H1 (cell line): ENCODE measurements around the gene OR5AP2. TPM values are rescaled to one million over a fixed set of nuclear protein-coding genes. Genes with fewer than 3 reads are reported as not detected.

Experiments
- CTCF ChIA-PET: fragments of 300-600 bp; sonication (Branson Sonifier 250); formaldehyde crosslinking; loops from one replicate; lab custom pipeline; 2021; ENCODE audit not compliant: partially characterized antibody; lab: Charles Lee
- POLR2A ChIA-PET: fragments of 300-600 bp; sonication (Branson Sonifier 250); formaldehyde crosslinking; loops from one replicate; lab custom pipeline; 2021; ENCODE audit warnings: inconsistent platforms; ENCODE audit not compliant: partially characterized antibody; lab: Charles Lee
- DNase-seq, 2 experiments: peaks; one replicate each; pipeline versions ENCODE4 v3.0.0 to v3.0.0-alpha.2; 2010 to 2022; ENCODE audit warnings: low spot score in 2 of 2, low read depth in 1 of 2, mixed read lengths in 1 of 2
- FAIRE-seq: peaks from 2 replicates; lab custom pipeline; 2011; peaks lifted over from hg19 to GRCh38; lab: Jason Lieb, UNC
- H2AFZ ChIP-seq: 2 replicates; pipeline ENCODE4 v1.8.1; 2012; ENCODE audit warnings: low read length, inconsistent platforms
- H2AK5ac ChIP-seq: 2 replicates; pipeline ENCODE4 v1.6.1; 2013; ENCODE audit warnings: low read depth, low read length
- H2BK120ac ChIP-seq: replicated peaks from 2 replicates; pipeline ENCODE3; 2013; ENCODE audit warnings: low read depth, low read length, inconsistent platforms
- H2BK12ac ChIP-seq: 2 replicates; pipeline ENCODE4 v1.6.1; 2013; ENCODE audit warnings: low read depth, low read length
- H2BK15ac ChIP-seq: 2 replicates; pipeline ENCODE4 v1.6.1; 2013; ENCODE audit warnings: low read length
- H2BK20ac ChIP-seq: 2 replicates; pipeline ENCODE4 v1.6.1; 2013; ENCODE audit warnings: low read length
- H2BK5ac ChIP-seq: 2 replicates; pipeline ENCODE4 v1.6.1; 2013; ENCODE audit warnings: low read depth, low read length
- H3K14ac ChIP-seq: 2 replicates; pipeline ENCODE4 v1.6.1; 2013; ENCODE audit warnings: inconsistent platforms; ENCODE audit not compliant: insufficient read length
- H3K18ac ChIP-seq: 2 replicates; pipeline ENCODE4 v1.6.1; 2013; ENCODE audit warnings: low read length; ENCODE audit errors: extremely low read depth
- H3K23ac ChIP-seq: 2 replicates; pipeline ENCODE4 v1.6.1; 2013; ENCODE audit warnings: inconsistent platforms; ENCODE audit not compliant: insufficient read length
- H3K23me2 ChIP-seq: 2 replicates; pipeline ENCODE4 v1.6.1; 2013; ENCODE audit warnings: low read depth, low read length
- H3K27ac ChIP-seq: 2 replicates; pipeline ENCODE4 v1.6.1; 2011; ENCODE audit warnings: low read depth, low read length, inconsistent platforms
- H3K27me3 ChIP-seq, 4 experiments: replicated peaks in 1 of 4; 1 replicate in 1 of 4; 2 replicates in 3 of 4; pipeline versions ENCODE4 v1.6.1 to v1.8.1; 2011 to 2013; ENCODE audit warnings: low read length in 3 of 4, mild to moderate bottlenecking in 3 of 4, inconsistent platforms in 2 of 4, mixed read lengths in 2 of 4, moderate library complexity in 1 of 4; ENCODE audit not compliant: control insufficient read depth in 3 of 4, insufficient read depth in 3 of 4; ENCODE audit errors: extremely low read depth in 1 of 4
- H3K36me3 ChIP-seq, 4 experiments: 2 replicates each; pipeline versions ENCODE4 v1.6.1 to v1.8.1; 2011 to 2013; ENCODE audit warnings: mild to moderate bottlenecking in 4 of 4, low read length in 3 of 4, moderate library complexity in 2 of 4, control low read depth in 1 of 4, inconsistent platforms in 1 of 4; ENCODE audit not compliant: insufficient read depth in 4 of 4, control insufficient read depth in 2 of 4
- H3K4ac ChIP-seq: replicated peaks from 2 replicates; pipeline ENCODE3; 2013; ENCODE audit warnings: low read length, low read depth, mixed read lengths, inconsistent platforms; ENCODE audit not compliant: insufficient read length
- H3K4me1 ChIP-seq, 4 experiments: replicated peaks in 1 of 4; 1 replicate in 1 of 4; 2 replicates in 3 of 4; pipeline versions ENCODE4 v1.6.1 to v1.8.1; 2011 to 2013; ENCODE audit warnings: low read length in 3 of 4, inconsistent platforms in 2 of 4, mixed read lengths in 1 of 4; ENCODE audit not compliant: insufficient read depth in 4 of 4, control insufficient read depth in 3 of 4
- H3K4me2 ChIP-seq, 2 experiments: 2 replicates each; pipeline versions ENCODE4 v1.6.1 to v1.8.1; 2011 to 2013; ENCODE audit warnings: low read depth in 2 of 2, low read length in 2 of 2, control low read depth in 1 of 2, inconsistent platforms in 1 of 2, mild to moderate bottlenecking in 1 of 2; ENCODE audit not compliant: insufficient read depth in 1 of 2
- H3K4me3 ChIP-seq, 4 experiments: fragments of 200-600, 300-600 bp in 1 of 4; sonication (generic), shearing (Covaris generic), sonication (Bioruptor Twin) in 1 of 4; 2 replicates each; pipeline versions ENCODE4 v1.5.1 to v1.8.1; 2011 to 2016; ENCODE audit warnings: low read length in 4 of 4, low read depth in 3 of 4, control low read depth in 2 of 4, inconsistent platforms in 2 of 4, mild to moderate bottlenecking in 2 of 4, mixed read lengths in 1 of 4, moderate library complexity in 1 of 4; ENCODE audit not compliant: insufficient read depth in 2 of 4; ENCODE audit errors: extremely low read depth in 1 of 4
- H3K56ac ChIP-seq: replicated peaks from 2 replicates; pipeline ENCODE3; 2013; ENCODE audit warnings: low read depth, mild to moderate bottlenecking, mixed read lengths, low read length, inconsistent platforms; ENCODE audit not compliant: insufficient read length
- H3K79me1 ChIP-seq: 2 replicates; pipeline ENCODE4 v1.6.1; 2013; ENCODE audit warnings: low read depth, low read length, control low read depth
- H3K79me2 ChIP-seq, 2 experiments: 2 replicates each; pipeline versions ENCODE4 v1.6.1 to v1.8.1; 2012 to 2013; ENCODE audit warnings: low read length in 2 of 2, mild to moderate bottlenecking in 2 of 2, inconsistent platforms in 1 of 2; ENCODE audit not compliant: insufficient read depth in 2 of 2, control insufficient read depth in 1 of 2
- H3K9ac ChIP-seq, 4 experiments: replicated peaks in 1 of 4; 1 replicate in 1 of 4; 2 replicates in 3 of 4; pipeline versions ENCODE4 v1.6.1 to v1.8.1; 2011 to 2013; ENCODE audit warnings: low read depth in 3 of 4, low read length in 3 of 4, control low read depth in 2 of 4, mild to moderate bottlenecking in 2 of 4, moderate library complexity in 2 of 4, inconsistent platforms in 1 of 4; ENCODE audit errors: extremely low read depth in 1 of 4
- H3K9me3 ChIP-seq, 2 experiments: 2 replicates each; pipeline versions ENCODE4 v1.6.1 to v1.8.1; 2012 to 2013; ENCODE audit warnings: mild to moderate bottlenecking in 2 of 2, moderate library complexity in 2 of 2, control low read depth in 1 of 2, inconsistent platforms in 1 of 2, low read depth in 1 of 2, low read length in 1 of 2, mixed read lengths in 1 of 2; ENCODE audit not compliant: insufficient read depth in 2 of 2
- H4K20me1 ChIP-seq, 2 experiments: replicated peaks in 1 of 2; 2 replicates each; pipeline versions ENCODE3 to v1.8.1; 2011 to 2013; ENCODE audit warnings: inconsistent platforms in 2 of 2, low read length in 2 of 2, mild to moderate bottlenecking in 1 of 2; ENCODE audit not compliant: insufficient read depth in 2 of 2, control insufficient read depth in 1 of 2
- H4K5ac ChIP-seq: 2 replicates; pipeline ENCODE4 v1.6.1; 2013; ENCODE audit warnings: low read length, low read depth, mixed read lengths, inconsistent platforms; ENCODE audit not compliant: insufficient read length
- H4K8ac ChIP-seq: 2 replicates; pipeline ENCODE4 v1.8.0; 2013; ENCODE audit warnings: mild to moderate bottlenecking, moderate library complexity, low read length, inconsistent platforms; ENCODE audit not compliant: insufficient read depth; ENCODE audit errors: extremely low read depth
- H4K91ac ChIP-seq: replicated peaks from 2 replicates; pipeline ENCODE3; 2013; ENCODE audit warnings: low read length, mixed read lengths, inconsistent platforms; ENCODE audit not compliant: insufficient read length
- CHD2 ChIP-seq: IDR thresholded peaks from 2 replicates; pipeline ENCODE4 v1.6.1; 2012; ENCODE audit warnings: low read length, improper control_type of control experiment
- EP300 ChIP-seq, 2 experiments: IDR thresholded peaks; 1 replicate in 1 of 2; 2 replicates in 1 of 2; pipeline ENCODE4 v1.6.1; 2011 to 2012; ENCODE audit warnings: low read depth in 2 of 2, low read length in 2 of 2, mild to moderate bottlenecking in 2 of 2, borderline replicate concordance in 1 of 2, inconsistent platforms in 1 of 2, moderate library complexity in 1 of 2
- JUN ChIP-seq: IDR thresholded peaks from 2 replicates; pipeline ENCODE4 v1.6.1; 2011; ENCODE audit warnings: low read depth, mild to moderate bottlenecking, improper control_type of control experiment, low read length
- KDM4A ChIP-seq: IDR thresholded peaks from one replicate; pipeline ENCODE4 v1.7.1; 2012; ENCODE audit warnings: low read depth, mild to moderate bottlenecking, moderate library complexity, low read length, inconsistent platforms; ENCODE audit not compliant: severe bottlenecking
- SAP30 ChIP-seq: fragments of 300-600 bp; sonication (generic); IDR thresholded peaks from 2 replicates; pipeline ENCODE4 v1.7.1; 2012; ENCODE audit warnings: low read length, moderate library complexity, mild to moderate bottlenecking, inconsistent platforms; ENCODE audit not compliant: insufficient read depth, insufficient replicate concordance
- SIX5 ChIP-seq: IDR thresholded peaks from 2 replicates; pipeline ENCODE4 v1.6.1; 2011; ENCODE audit warnings: mild to moderate bottlenecking, low read depth, low read length
- WGBS, 2 experiments: shearing (Covaris generic) in 1 of 2; methylation state at CpG; one replicate each; pipeline versions ENCODE4 v1.1.6 to v1.1.7; 2013 to 2015; ENCODE audit warnings: low lambda C conversion rate in 2 of 2, mixed read lengths in 2 of 2, inconsistent platforms in 1 of 2, low coverage in 1 of 2, missing lambda C conversion rate in 1 of 2; ENCODE audit not compliant: insufficient replicate concordance in 2 of 2, insufficient coverage in 1 of 2, insufficient read length in 1 of 2; ENCODE audit errors: extremely low coverage in 1 of 2, missing lambda C conversion rate in 1 of 2; 5-methylcytosine and 5-hydroxymethylcytosine counted together
- polyA plus RNA-seq, 7 experiments: library from polyadenylated mRNA; depleted of rRNA in 3 of 7; stranded (reverse) in 5 of 7; unstranded in 2 of 7; fragments of >200 nt in 5 of 7; fragments of 200-250 nt in 2 of 7; gene quantifications; 1 replicate in 5 of 7; 2 replicates in 1 of 7; 4 replicates in 1 of 7; pipeline versions ENCODE4 v1.2.1 to v1.2.3, GENCODE V29; 2011 to 2013; ENCODE audit warnings: missing spikeins in 2 of 7, mixed read lengths in 2 of 7
- total RNA-seq: library from RNA; stranded (reverse); fragmentation: NEBNext Ultra II Directional; extraction: Animal tissue kit (Norgen Biotek cat#: 25700); gene quantifications from 2 replicates; pipeline ENCODE4 v1.2.1, GENCODE V29; 2021
- TF ChIP-seq, protein P1 (sequence below): IDR thresholded peaks from 2 replicates; pipeline ENCODE4 v1.6.1; 2011; ENCODE audit warnings: low read depth, mild to moderate bottlenecking, low read length; ENCODE audit not compliant: insufficient read depth

Gene OR5AP2
- total and polyA plus RNA-seq, 2 of the 8 experiments (the other 6 are each of a cell fraction or from before 2014, with no cell fraction given), result not detected

DNA sequence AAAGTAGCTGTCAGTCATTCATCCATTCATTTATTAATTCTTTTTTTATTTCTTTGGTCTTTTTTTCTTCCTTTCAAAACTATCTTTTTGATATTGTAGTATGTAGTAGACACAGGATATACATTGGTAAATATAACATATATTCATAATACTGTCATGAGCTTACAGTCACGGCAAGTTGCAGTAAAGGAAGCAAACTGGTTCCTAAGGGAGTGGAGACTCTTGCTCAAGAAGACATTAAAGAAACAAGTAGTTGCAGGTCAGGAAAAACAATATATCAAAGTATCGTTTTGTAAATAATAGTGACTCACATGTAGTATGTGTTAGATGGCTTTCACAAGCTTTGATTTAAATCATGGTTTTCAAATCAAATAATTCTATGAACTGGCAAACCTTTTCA lies 28.7 kb upstream of the OR5AP2 start:
- H3K36me3 ChIP-seq, result no peaks in the 10 kb centered on the region
- H3K4me1 ChIP-seq, result no peaks in the 10 kb centered on the region
- no peak overlapping the region for H4K5ac ChIP-seq
- H2BK120ac ChIP-seq, result no peak overlapping the region
- H3K56ac ChIP-seq, result no peak overlapping the region
- no peak overlapping the region for H4K91ac ChIP-seq
- WGBS, 2 experiments, result 92% methylated on average over 2 of the region's 2 CpGs; no CpG with 5 or more reads in 1 of the 2 experiments
- no peak overlapping the region for H2BK5ac ChIP-seq
- no peak overlapping the region for H2BK12ac ChIP-seq
- H3K23me2 ChIP-seq, result no peaks in the 10 kb centered on the region
- H3K4ac ChIP-seq, result no peak overlapping the region
- H3K23ac ChIP-seq, result no peak overlapping the region
- TF ChIP-seq CHD2, result no peak
- TF ChIP-seq SIX5, result no peak
- TF ChIP-seq JUN, result no peak
- TF ChIP-seq KDM4A, result no peak
- TF ChIP-seq, protein P1, sequence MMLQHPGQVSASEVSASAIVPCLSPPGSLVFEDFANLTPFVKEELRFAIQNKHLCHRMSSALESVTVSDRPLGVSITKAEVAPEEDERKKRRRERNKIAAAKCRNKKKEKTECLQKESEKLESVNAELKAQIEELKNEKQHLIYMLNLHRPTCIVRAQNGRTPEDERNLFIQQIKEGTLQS, result no peak
- TF ChIP-seq SAP30, result no peak
- no peak for TF ChIP-seq EP300 (IDR thresholded peaks at IDR 0.05; ENCODE audit: borderline replicate concordance in 1 of 2, low read depth in 2 of 2, low read length in 2 of 2)
- H3K9me3 ChIP-seq, result no peaks in the 10 kb centered on the region
- no peak overlapping the region for H2AFZ ChIP-seq
- no peak overlapping the region for H2BK15ac ChIP-seq
- FAIRE-seq, result no peak
- H2BK20ac ChIP-seq, result no peak overlapping the region
- CTCF ChIA-PET, result interaction anchor here (1.1 kb wide), 1 partner anchor 9 kb away, joined by 3 read pairs; no protein-coding TSS in a partner anchor
- no peak overlapping the region for H3K14ac ChIP-seq
- no peak overlapping the region for H3K9ac ChIP-seq
- POLR2A ChIA-PET, result no interaction called here
- H3K4me3 ChIP-seq, result no peak overlapping the region
- no peaks in the 10 kb centered on the region for H3K27me3 ChIP-seq
- DNase-seq, result no peak
- H3K18ac ChIP-seq, result no peak overlapping the region
- H3K79me1 ChIP-seq, result no peaks in the 10 kb centered on the region
- H3K79me2 ChIP-seq, result no peaks in the 10 kb centered on the region
- H3K4me2 ChIP-seq, result no peak overlapping the region
- H2AK5ac ChIP-seq, result no peak overlapping the region
- no peak overlapping the region for H3K27ac ChIP-seq
- no peaks in the 10 kb centered on the region for H4K20me1 ChIP-seq
- H4K8ac ChIP-seq, result no peak overlapping the region
